GM21381 (cell line): ENCODE measurements around the gene LLGL2.

Source experiments
- ATAC-seq: cut with Tn5 transposase; IDR thresholded peaks from one replicate; pipeline ENCODE4 v1.9.1; 2021; ENCODE audit warnings: mild to moderate bottlenecking, moderate library complexity; ENCODE audit not compliant: unreplicated experiment

LLGL2 gene

DNA sequence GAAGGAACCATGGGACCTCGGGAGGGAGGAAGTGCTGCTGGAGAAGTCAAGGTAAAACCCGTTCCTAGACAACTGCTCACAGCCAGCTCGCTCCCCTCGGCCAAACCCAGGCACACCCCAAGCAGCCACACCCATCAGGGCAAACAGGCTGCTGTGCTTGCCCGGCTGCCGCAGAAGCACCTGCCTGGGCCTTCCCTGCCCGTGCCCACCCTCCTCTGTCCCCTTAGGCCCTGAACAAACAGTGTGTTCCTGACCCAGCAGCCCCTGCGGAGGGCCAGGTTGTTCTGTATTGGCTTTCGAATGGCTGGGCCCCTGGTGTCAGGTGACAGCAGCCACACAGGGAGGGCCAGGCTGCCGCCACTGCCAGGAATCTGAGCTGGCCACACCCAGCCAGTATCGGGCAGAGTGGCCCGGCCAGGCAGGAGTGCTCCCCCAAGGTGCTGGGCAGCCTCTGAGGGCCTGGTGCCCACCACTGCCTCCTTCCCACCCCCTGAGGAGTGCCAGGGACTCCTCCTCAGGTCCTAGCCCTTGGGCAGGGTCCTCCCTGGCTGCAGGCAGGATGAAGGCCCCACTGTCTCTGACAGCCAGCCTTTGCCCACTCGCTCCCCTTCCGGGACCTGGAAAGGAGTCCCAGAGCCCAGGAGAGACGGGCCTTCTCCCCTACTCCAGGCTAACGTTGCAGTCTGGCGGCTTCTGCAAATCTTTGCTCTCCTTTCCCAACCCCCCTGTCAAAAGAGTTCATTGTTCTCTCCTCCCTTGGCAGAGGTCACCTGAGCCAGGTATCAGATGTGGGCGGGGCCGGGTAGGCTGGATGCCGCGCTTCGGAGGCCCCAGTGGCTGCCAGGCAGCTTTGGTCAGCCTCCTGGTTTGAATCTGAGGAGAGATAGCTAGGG lies 24.0 kb downstream of the LLGL2 start:
- ATAC-seq: no peak

DNA sequence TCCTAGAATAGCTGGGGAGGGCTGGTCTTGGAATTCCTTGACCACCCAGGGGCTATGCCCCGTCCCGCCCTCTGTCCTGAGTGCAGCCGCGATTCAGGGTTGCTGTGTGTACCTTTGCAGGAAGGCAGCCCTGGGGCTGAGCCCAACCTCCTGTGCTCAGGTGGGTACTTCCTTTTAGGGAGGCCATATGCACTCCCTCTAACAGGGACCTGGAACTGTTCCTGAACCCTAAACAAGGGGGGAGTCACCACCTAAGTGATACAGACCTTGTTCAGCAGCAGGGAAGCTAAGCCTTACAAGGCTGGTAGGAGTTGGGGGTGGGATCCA lies 24.6 kb downstream of the LLGL2 start:
- no peak for ATAC-seq

DNA sequence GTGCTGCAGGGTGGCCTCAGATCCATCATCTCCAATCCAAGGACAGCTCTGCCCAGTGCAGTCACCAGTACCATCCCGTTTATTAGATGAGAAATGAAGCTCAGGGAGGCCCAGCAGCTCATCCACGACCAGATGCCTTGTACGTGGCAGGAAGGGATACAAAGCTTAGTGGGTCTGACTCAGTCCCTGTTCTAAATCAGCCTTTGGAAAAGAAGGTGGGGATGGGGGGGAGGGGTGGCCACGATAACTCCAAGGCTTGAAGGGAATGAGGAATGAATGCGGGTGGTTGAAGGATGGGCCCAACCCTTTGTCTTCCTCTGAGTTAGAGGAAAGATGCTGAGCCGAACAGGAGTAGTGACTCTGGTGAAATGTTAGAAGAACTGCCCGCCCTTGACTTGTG lies 25.8 kb downstream of the LLGL2 start:
- no peak for ATAC-seq

GRCh38 chr17:75552425-75553294 lies 27.2 kb downstream of the LLGL2 start:
- no peak for ATAC-seq

DNA sequence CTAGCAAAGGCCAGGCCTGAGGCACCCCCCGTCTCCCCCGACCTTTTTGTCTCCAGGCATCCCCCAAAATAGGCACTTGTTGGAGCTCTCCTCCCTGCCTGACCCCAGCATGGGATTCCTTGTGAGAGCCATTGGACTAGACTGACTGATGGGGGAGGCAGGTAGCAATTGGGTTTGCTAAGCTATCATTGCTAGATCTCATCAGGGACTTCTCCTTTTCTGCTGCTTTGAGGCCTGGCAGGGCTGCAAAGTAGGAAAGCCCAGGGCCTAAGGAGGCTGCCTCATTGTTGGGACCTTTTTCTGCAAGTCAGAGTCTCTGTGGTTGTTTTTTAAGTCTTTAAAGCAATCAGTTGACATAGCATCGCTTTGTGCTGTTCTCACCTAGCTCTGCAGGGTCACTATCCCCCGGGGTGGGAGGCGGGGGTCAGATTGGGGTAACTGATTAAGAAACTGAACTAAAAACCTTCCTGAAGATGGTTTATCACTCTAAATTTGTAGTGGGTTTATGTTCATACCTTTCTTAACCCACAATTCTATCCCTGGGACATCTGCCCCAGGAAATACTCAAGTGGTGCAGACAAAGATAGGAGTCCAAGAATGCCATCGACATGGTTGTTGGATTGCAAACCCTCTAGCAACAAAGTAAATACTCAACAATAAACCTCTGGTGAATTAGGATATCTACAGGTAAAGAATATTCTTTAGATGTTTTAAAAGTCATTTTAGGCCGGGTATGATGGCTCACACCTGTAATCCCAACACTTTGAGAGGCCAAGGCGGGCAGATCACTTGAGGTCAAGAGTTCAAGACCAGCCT lies 28.0 kb downstream of the LLGL2 start:
- no peak for ATAC-seq

GRCh38 chr17:75555679-75556153 lies 30.2 kb downstream of the LLGL2 start:
- ATAC-seq: no peak

DNA sequence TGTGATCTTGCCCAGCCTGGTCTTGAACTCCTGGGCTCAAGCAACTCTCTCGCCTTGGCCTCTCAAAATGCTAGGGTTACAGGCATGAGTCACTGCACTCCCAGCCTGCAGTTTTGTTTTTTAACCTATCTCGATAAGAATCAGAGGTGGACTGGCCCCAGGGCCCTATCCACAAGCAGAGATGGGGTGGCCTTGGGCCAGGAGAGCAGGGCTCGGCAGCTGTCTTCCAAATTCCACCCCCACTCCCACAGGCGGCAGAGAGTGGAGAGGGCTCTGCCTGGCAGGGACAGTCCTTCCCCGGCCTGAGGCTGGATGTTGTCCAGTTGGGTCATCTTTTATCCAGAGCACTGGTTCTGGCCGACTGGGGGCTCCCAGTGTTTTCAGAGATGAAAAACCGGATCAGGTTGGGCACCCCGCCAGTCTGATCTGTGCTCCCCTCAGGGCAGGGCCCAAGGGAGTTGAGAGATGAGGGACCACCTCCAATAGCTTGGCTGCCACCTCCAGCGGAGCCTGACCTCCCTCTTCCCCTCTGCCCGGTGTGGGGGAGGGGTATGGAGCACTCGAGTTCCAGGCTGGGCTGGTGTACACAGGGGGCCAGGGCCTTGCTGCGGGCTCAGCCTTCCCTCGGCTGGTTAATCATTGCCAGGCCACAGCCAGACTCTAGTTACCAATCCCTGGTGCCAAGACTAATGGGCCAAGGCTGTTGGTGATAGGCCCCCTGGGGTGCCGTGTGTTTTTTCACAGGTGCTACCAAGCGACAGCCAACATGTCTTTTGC lies 31.8 kb downstream of the LLGL2 start:
- no peak for ATAC-seq

DNA sequence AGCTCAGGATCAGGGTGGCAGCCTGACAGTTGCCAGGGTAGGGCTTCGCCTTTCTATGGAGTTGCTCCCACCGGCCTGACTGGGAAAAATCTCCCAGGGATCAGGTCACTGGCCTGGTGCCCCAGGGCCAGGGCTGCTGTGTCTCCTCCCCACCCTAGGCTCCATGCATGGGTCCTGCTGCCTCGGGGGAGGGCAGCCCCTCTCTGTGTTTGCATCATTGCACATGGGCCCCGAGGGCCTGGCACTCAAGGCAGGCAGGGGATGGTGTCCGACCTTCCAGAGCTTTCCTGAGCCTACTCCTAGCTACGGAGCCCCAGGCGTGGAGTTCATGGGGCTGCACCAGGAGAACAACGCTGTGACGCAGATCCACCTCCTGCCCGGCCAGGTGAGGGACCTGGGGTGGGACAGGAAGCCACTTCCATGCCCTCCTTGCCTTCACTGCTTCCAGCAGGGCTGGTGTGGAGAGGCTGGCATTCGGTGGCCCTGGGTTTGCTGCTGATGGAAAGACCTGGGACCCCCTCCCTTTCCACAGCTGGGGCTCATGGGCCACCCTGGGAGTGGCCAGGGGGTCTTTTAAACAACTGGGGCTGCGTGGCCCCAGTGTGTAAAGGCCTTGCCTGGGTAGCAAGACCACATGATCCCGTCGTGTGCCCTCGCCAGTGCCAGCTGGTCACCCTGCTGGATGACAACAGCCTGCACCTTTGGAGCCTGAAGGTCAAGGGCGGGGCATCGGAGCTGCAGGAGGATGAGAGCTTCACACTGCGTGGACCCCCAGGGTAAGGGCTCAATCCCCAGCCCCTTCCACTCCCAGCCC lies 32.6 kb downstream of the LLGL2 start:
- no peak for ATAC-seq

GRCh38 chr17:75558666-75559530 lies 33.4 kb downstream of the LLGL2 start:
- no peak for ATAC-seq

GRCh38 chr17:75559958-75560533 lies 34.5 kb downstream of the LLGL2 start:
- ATAC-seq: no peak

GRCh38 chr17:75561927-75562603 lies 36.6 kb downstream of the LLGL2 start:
- no peak for ATAC-seq

- ATAC-seq: no peak
Observed at GRCh38 chr17:75563063-75563758, 37.7 kb downstream of the LLGL2 start.

- no peak for ATAC-seq
Observed at GRCh38 chr17:75564195-75564594, 38.7 kb downstream of the LLGL2 start.

- no peak for ATAC-seq
Observed at GRCh38 chr17:75565066-75565465, 39.6 kb downstream of the LLGL2 start.

DNA sequence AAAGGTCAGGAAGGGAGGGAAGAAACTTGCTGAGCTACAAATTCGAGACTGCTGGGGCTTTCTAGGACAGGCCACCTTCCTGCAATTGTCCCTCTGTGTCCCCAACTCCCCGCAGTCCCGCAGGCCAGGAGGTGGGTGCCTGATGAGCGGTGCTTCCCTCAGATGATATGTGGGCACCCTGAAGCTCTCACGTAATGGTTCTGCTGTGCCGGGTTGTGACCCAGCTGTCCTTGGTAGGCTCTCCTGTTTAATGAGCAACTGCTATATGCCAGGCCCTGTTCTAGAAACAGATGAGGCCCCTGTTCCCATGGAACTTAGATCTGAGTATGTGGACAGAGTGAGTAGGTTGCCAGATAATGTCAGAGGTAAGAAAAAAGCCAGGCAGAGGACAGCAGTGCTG lies 40.1 kb downstream of the LLGL2 start:
- ATAC-seq: no peak

- no peak for ATAC-seq
Observed at GRCh38 chr17:75566416-75566815, 40.9 kb downstream of the LLGL2 start.

- ATAC-seq: no peak
Observed at GRCh38 chr17:75566834-75567233, 41.3 kb downstream of the LLGL2 start.
